Right lobe of liver (tissue), 4 donors: Measurements from ENCODE around the gene C12orf57.

Experiments used
- POLR2A ChIP-seq: fragments of 450-650 bp; IDR thresholded peaks from one replicate; pipeline ENCODE4 v1.6.1; 2017; ENCODE audit warnings: antibody characterized with exemption, mild to moderate bottlenecking
- TF ChIP-seq, protein P1 (sequence below), 4 donors: fragments of 200-600 bp in 3 of 4; fragments of 450-650 bp in 1 of 4; IDR thresholded peaks; one replicate each; pipeline versions ENCODE4 v1.5.1 to v1.8.0; 2016 to 2022; ENCODE audit warnings: antibody characterized with exemption in 4 of 4, mild to moderate bottlenecking in 2 of 4
- donor health status: DM: no; HTN: no; CAD: no.
- donor health status: DM: no; HTN: no; CAD: no.
- donor health status: DM: no; HTN: yes; CAD: no.

DNA sequence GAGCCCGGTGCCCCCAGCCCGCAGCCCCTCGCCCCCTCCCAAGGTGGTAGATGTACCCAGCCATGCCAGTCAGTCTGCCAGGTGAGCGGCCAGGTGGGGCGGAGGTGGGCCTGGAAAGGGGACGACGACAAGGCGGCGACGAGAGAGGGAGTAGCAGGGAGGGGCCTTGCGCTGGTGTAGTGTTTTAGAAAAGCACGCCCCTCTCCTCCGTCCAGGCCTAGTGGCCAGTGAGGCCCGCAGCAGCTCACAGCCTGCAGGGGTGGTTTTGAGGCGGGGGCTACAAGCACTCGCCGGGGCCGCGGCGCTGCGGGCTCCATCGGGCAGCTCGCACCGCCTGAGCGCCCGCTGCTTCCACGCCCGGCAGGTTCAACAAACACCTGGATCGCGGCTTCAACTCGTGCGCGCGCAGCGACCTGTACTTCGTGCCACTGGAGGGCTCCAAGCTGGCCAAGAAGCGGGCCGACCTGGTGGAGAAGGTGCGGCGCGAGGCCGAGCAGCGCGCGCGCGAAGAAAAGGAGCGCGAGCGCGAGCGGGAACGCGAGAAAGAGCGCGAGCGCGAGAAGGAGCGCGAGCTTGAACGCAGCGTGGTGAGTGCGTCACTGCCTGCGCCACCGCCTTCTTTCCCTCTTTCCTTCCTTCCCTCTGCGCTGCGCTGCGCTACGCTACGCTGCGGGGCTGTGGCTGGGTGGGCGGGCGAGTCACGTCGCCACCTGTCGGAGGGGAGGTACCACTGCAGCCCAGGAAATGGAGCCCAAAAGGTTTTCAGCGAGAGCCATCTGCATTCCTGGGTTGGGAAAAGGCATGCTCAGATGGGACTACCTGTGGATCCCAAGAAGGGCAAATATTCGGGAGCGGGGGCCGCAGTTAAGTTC is 6.1 kb upstream of the C12orf57 start:
- TF ChIP-seq, protein P1, sequence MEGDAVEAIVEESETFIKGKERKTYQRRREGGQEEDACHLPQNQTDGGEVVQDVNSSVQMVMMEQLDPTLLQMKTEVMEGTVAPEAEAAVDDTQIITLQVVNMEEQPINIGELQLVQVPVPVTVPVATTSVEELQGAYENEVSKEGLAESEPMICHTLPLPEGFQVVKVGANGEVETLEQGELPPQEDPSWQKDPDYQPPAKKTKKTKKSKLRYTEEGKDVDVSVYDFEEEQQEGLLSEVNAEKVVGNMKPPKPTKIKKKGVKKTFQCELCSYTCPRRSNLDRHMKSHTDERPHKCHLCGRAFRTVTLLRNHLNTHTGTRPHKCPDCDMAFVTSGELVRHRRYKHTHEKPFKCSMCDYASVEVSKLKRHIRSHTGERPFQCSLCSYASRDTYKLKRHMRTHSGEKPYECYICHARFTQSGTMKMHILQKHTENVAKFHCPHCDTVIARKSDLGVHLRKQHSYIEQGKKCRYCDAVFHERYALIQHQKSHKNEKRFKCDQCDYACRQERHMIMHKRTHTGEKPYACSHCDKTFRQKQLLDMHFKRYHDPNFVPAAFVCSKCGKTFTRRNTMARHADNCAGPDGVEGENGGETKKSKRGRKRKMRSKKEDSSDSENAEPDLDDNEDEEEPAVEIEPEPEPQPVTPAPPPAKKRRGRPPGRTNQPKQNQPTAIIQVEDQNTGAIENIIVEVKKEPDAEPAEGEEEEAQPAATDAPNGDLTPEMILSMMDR (IDR thresholded peaks at IDR 0.05): peak; percentile 96 to 99 (median 98)
- peak; percentile 75 for TF ChIP-seq POLR2A
